ENCODE measurements around the gene TMLHE.
"Not testable (repeated sequence)": the region's sequence is repeated elsewhere in the genome, so short reads cannot be mapped to it uniquely, and the experiment has no call there.

TMLHE gene

DNA sequence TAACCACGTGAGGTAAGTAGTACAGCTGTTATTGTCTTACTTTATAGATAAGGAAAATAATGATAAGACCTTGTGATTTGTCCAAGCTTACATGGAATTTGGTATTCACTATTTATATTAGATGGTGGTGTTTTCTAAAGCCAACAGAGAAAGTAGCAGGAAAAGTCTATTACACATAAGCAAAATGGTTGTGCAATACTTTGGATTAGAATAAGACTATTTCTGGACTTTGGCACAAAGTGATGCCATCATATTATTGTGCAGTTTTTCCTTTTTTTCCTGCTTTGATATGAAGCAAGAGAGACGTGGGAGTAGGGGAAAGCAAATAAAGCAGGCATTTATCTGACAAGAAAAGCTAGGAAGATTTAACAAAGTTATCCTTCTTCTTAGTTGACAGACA, 117.6 kb downstream of the TMLHE start:
- not testable (repeated sequence) for DNase-seq (ENCODE audit: low read depth in 2 of 2)

DNA sequence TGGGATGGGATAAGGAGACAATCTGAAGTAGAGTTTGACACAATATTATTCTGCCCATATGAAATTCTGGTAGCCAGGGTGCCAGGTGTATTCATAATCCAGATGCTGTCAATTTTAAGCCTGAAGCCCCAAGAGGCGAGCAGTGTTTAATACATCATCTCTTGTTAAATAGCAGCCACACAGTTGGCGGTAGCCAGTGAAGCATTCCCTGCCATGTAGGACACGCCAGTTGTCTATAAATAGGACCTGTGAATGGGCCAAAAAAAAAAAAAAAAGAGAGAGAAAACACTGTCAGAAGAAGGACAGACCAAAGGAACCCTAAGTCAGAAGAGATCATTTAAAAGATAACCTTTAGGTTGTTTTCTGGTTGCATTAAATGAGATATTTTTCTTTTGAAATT, 121.3 kb downstream of the TMLHE start:
- DNase-seq (ENCODE audit: low read depth in 2 of 2), result not testable (repeated sequence)

DNA sequence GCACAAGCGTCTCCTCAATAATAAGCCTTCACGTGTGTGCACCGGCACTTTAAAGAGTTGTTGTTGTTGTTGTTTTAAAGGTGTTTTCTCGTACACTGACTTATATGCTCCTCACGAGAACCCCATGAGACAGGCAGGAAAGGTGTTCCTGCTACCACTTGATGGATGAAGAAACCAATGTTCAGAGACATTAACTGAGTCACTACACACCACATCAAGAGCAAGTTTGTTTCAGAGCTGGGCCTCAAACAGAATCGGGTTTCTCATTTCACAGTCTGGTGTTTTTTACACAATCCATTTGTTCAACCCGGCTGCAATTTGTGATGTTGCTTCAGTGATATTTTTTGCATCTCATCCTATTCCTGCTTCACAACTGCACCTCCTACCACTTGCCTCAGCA, 135.6 kb downstream of the TMLHE start:
- not testable (repeated sequence) for DNase-seq (ENCODE audit: low read depth in 2 of 2)

DNA sequence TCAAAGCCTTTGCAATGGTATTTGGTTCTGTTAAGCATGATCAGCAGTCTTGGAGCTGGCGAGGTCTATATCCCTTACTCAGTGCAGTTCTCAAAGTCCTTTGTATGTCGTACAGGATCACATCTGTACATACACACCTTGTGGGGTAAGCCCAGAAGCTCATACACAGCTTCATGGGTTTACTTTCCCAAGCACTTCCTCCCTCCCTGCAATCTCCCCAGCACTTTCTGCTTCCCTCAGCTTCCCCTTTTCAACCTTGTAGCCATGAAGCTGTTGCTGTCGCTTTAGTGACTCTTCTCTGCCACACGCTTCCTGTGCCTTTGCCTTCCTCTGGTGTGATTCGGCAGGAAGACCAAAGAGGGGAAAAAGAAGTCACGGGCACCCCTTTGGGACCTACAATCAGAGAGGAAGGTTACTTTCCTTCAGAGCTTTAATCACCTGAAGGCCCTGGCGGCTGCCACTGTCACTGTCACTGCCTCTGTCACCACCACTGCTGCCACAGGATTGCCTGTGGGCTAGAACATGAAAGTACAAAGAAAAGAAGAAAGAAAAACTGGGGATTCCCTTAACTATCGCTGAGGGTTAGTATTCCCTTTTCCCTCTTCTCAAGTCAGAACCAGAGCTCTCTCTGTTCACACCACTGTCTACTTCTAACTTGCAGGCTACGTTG, 146.3 kb downstream of the TMLHE start:
- not testable (repeated sequence) for DNase-seq (ENCODE audit: low read depth in 2 of 2)

DNA sequence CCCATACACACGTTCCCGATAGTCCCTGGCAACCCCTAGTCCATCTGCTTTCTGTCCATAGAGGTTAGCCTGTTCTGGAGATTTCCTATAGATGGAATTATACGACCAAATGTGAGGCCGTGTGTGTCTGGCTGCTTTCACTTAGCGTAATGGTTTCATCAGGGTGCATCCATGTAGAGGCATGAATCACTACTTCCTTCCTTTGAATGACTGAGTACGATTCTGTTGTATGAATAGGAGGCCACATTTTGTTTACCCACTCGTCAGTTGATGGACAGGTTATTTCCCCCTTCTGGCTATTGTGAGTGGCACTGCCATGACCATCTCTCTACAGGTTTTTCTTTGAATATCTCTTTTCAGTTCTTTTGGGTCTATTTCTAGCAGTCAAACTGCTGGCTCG, 152.3 kb downstream of the TMLHE start:
- DNase-seq (ENCODE audit: low read depth in 2 of 2), result not testable (repeated sequence)

DNA sequence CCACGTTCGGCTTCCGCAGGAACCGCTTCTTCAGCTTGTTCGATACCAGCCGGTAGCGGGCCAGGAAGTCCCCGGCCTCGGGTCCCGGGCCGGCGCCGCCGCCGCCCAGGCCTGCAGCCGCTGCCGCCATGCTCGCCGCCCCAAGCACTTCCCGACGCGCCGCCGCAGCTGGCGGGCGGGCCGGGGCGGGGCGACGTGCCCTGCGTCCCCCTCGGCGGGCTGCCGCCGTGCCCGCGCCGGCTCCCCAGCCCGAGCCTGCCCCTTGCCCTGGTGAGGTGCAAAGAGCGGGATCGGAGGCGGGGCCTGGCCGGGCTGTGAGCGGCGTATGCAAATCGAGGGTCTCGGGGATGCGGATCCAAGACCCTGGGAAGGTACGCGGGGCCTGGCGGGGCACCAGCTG, 154.3 kb downstream of the TMLHE start, which contains the start of gene F8A3:
F8A3 (minus strand) TSS at position 150 of the 400 bp plus-strand sequence; CDS start at position 130, 20 bp downstream.
- not testable (repeated sequence) for DNase-seq (ENCODE audit: low read depth in 2 of 2)

DNA sequence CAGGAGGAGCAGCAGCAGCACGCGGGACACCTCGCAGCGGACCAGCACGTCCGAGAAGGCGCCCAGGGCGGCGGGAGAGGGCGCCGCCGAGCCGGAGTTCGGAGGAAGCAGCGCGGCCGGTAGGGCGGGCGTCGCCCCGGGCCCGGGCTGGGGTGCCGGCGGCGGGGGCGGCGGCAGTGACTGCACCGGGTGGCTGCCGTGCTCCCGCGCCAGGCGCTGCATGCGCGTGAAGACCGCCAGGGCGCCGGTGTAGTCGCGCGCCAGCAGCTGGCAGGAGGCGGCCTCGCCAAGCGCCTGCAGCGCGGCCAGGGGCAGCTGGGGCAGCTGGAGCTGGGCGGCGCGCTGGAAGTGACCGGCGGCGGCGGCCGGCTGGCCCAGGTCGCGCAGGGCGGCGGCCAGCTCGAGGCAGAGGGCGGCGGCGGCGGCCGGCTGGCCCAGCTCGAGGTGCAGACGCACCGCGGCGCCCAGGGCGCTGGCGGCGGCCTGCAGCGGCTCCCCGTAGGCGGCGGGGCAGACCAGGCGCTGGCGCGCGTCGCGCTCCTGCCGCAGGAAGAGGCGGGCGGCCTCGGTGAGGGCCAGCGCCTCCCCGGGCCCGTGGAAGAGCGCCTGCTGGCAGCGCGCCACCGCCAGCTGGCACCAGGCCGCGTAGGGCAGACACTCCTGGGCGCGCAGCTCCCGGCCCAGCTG, 154.8 kb downstream of the TMLHE start:
- DNase-seq (ENCODE audit: low read depth in 2 of 2), result not testable (repeated sequence)

DNA sequence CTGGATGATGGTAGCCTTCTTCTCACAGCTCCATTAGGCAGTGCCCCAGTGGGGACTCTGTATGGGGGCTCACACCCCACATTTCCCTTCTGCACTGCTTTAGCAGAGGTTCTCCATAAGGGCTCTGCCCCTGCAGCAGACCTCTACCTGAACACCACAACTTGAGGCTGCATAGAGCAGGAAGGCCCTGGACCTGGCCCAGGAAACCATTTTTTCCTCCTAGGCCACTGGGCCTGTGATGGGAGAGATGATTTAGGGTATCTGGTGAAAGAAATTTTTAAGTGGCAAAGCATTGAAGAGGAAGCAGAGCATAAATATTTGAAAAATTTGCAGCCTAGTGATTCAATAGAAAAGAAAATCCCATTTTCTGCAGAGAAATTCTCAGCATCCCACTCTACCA, 171.7 kb downstream of the TMLHE start:
- DNase-seq (ENCODE audit: low read depth in 2 of 2), result no peak
